GM21529 (cell line): ENCODE measurements around the gene IL4R.
"Not testable (repeated sequence)": the region's sequence is repeated elsewhere in the genome, so short reads cannot be mapped to it uniquely, and the experiment has no call there.

ENCODE experiments used
- ATAC-seq: cut with Tn5 transposase; IDR thresholded peaks from one replicate; pipeline ENCODE4 v1.9.1; 2021; ENCODE audit not compliant: unreplicated experiment

The IL4R gene

DNA sequence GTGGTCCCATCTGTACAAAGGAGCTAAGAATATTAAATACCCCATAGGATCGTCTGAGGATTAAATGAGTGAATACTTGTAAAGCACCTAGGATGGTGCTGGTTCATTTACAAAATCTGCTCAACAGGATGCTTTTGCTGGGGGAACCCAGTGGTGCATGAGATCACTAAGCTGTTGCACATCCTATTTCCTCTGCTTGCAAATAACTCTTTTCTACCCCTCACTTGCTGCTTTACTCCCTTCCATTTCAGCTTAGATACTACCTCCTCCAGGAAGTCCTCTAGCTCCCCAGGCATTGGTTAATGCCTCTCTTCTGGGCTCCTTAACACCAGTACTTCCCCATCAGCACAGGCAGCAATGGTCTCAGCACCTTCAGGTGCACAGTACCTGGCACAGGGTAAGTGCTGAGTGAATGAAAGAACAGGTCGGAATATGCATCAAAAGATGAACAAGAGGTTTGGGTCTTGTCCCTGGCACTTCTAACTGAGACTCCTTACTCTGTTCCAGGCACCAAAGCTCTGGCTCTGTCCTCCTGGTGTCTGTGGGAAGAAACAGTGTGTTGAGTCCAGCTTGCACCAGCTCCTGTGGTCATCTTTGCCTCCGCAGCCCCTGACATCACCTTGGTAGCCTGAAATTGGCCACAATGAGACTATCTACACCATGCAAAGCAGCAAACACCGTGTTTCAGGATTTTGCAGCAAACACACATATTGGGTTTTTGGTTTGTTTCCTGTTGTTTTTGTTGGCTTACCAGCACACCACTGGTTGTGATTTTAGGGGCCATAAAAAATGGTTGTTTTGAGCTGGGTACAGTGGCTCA is 64.1 kb downstream of the IL4R start:
- ATAC-seq: no peak

DNA sequence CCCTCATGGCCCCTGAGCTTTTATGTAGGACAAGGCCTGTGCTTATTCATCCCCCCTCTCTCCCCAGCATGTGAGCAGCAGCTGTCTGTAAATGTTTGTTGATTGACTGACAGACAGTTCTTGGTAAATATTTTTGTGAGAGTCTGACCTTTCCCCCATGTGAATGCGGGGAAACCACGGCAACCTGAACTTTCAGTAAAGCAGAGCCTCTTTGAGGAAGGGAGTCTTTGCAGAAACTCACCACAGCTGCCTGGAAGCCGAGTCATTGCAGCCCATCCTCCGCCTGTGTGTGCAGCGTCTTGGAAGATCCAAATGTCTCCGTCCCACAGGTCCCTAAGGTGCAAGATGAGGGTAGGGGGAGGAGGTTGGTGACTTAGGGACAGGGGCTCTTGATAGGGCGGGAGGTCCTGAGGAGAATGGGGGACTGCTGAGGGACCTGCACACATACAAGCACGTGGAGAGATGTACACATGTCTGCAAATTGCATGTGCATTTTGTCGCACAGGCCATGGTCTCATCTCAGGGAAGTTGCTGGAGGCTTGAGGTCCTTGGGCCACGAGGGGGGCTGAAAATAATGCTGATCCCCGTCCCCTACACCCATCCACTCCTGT is 65.2 kb downstream of the IL4R start:
- ATAC-seq: no peak

DNA sequence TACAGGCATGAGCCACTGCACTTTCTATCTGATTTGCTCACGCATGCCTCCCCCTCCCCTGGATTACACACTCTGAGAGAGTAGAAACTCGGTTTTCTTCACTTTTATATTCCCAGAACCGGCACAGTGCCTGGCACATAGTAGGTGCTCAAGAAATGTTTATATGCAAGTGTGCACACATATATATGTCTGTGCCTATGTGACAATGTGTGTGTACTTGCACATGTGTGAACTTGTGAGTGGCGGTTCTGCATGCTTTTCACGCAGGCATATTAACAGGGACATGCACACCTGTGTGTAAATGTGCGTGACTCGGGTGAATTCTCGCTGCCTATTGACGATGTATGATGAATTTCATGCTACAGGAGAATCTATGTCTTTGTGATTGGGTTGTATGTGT is 66.1 kb downstream of the IL4R start:
- ATAC-seq: no peak

DNA sequence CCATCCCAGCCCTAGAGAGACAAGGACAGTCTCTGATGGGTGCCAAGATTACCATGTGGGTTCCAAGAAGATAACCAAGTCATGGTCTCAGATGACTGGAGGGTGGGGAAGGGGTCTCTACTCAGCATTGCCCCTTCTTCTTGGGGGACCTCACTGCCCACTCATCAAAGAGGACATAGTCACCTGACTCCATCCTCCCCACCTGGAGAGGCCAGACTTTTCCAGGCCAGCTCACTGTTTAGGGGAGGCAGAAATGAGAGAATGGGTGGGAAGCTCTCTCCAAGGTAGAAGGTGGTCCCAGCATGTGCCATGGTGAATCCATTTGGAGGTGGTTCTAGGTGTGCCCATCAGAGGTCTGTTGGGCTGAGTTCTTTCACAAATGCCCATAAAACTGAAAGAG is 67.5 kb downstream of the IL4R start:
- ATAC-seq: no peak

DNA sequence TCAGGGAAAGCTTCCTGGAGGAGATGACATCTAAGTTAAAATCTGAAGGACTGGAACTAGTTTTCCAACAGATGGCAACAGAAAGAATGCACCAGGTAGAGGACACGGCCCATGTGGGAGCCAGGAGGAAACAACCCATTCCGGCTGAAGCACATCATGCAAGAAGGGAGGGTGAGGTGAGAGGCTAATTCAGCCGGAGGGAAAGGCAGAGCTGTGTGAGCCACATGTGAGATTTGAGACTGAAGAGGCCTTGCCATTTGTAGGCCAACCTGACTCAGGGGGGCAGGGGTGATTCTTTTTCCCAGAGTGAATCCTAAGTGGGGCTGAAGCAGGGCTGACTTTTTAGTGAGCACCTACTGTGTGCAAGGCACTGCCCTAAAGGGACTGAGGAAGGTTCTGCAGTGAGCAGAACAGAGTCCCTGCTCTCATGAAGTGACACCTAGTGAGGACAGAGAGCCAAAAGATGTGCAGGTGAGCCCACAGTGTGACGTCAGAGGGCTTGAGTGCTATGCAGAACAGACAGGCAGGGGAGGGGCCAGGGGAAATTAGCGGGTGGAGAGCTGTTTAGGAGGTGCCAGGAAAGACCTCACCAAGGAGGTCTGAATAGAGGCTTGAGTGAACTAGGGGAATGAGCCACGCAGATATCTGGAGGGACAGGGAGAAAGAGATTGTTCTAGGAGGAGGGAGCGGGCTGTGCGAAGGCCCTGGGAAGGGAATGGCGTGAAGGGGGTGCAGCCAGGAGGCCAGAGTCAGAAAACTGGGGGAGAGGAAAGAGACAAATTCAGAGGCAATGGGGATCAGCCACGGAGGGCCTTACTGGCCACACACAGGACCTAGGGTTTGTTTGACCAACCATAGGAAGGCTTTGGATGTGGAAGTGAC is 68.4 kb downstream of the IL4R start:
- no peak for ATAC-seq

DNA sequence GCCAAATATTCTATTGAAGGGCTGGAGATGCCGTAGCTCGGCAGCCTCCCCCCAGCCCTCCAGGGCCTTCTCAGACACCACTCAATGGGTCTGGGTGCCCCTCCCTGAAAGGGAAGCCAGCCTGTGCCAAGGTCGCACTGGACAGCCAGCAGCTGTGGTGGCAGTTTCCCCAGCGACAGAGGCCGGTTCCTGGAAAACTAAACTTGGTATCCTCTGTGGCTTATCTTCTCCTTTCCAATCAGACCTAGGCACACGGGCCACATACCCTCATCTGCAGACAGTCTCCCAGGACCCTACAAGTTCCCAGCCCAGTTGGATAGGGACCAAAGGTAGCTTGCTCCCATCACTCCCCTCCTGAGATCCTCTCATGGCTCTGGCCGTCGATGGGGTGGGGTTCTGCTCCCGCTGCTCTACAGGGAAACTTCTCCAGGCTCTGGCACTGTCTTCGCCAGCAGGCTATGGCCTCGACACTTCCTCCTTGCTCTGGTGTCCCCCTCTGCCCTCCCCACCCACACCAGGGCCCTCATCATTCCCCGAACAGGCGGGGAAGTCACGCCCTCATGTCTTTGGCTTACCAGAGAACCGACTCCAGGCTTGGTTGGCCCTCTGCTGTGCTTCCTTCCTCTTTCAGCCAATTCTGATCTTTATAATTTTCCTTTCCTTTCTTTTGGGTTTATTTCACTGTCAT is 69.9 kb downstream of the IL4R start:
- no peak for ATAC-seq

DNA sequence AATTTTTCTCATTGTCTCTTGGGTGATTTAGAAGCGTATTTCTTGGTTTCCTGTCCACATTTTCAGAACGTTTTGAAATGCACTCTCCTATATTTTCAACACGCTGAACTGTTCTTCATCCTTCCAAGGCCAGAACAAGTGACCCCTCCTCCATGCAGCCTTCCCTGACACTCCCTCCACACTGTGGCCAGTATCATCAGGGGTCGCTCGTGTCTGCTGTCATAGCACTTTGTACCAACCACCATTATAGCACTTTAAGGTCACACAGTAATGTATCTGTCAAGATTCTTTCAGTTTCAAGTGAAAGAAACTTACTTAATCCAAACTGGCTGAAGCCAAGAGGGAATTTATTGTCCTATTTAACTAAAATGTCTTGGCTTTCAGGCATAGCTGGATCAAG is 70.7 kb downstream of the IL4R start:
- ATAC-seq: no peak

DNA sequence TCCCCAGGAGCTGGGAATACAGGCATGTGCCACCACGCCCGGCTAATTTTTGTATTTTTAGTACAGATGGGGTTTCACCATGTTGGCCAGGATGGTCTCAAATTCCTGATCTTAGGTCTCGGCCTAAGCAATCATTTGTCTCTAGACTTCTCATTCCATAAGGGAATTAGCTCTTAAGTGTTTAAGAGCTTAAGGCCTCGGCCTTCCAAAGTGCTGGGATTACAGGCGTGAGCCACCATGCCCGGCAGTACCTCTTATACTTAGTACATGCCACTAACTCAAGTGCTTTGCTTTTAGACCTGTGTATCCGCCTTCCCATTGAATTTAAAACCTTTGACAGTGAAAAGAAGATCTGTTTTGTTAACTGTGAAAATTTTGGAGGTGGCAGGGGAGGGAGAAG is 71.6 kb downstream of the IL4R start:
- no peak for ATAC-seq

DNA sequence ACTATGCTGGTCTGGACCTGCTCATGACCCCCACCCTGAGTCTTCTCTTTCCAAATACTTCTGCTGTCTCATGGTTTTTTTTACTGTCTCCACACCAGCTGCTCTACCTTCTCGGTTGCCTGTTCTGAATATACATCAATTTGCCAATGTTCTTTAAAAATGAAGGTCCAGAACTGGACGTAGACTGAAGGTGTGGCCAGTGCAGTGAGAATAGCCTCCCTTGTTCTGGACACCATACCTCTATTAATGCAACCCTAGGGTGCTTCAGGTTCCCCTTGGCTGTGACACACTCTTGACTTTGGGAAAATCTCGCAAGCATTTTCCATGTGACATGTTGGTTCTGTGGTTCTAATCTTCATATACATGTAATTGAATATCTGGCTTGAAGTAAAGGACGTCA is 72.9 kb downstream of the IL4R start:
- ATAC-seq: no peak

DNA sequence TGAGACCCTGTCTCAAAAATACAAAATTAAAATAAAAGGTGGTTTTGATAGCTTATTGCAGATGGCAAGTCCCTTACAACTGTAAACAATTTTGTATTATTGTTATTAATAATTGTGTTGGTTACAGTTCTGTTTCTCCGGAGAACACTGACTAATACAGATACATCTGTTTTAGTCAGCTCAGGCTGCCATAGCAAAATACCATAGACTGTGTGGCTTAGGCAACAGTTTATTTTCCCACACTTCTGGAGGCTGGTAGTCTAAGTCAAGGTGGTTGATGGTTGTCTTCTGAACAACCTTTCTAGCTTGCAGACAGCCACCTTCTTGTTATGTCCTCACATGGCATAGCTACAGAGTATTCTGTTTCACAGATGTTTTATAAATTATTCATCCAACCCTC is 74.0 kb downstream of the IL4R start:
- ATAC-seq: peak; percentile 86

DNA sequence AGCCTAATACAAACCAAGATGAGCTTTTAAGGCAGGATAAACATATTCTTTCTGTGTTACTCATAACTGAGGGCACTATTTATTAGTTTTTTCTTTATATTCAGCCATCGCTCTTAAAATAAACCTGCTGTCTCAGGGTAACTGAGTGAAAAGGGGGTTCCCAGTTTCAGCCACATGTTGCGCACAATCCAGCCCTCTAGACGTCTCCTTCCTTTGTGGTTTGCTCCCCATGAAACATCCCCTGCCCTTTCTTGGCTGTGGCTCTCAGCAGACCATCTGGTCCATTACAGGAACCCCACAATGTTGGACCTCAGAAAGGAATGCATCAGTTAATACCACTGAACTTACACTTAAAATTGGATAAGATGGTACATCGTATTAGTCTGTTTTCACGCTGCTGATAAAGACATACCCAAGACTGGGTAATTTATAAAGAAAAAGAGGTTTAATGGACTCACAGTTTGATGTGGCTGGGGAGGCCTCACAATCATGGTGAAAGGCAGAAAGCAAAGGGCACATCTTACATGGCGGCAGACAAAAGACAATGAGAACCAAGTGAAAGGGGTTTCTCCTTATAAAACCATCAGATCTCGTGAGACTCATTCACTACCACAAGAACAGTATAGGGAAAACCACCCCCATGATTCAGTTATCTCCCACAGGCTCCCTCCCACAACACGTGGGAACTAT is 75.6 kb downstream of the IL4R start:
- no peak for ATAC-seq

DNA sequence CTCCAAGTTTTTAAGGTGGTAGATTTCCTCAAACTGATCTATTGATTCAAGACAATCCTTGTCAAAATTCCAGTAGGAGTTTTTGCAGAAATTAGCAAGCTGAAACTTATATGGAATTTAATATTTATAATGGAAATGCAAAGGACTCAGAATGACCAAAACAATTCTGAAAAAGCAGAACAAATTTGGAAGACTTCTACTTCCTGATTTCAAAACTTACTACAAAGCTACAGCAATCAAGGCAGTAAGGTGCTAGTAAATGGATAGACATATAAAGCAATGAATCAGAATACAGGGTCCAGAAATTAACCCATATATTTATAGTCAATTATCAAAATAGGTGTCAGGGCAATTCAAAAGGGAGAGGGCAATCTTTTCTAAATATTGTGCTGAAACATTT is 76.4 kb downstream of the IL4R start:
- no peak for ATAC-seq

DNA sequence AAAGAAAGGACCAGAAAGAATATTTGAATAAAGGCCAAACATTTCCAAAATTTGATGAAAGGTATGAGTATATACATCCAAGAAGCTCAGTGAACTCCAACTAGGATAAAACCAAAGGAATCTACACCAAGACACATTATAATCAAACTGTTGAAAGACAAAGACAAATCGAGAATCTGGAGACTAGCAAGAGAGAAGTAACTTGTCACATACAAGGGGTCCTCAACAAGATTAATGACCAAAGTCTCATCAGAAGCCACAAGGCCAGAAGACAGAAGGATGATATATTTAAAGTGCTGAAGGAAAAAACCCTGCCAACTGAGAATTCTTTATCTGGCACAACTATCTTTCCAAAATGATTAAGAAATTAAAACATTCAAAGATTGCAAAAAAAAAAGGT is 78.9 kb downstream of the IL4R start:
- no peak for ATAC-seq

DNA sequence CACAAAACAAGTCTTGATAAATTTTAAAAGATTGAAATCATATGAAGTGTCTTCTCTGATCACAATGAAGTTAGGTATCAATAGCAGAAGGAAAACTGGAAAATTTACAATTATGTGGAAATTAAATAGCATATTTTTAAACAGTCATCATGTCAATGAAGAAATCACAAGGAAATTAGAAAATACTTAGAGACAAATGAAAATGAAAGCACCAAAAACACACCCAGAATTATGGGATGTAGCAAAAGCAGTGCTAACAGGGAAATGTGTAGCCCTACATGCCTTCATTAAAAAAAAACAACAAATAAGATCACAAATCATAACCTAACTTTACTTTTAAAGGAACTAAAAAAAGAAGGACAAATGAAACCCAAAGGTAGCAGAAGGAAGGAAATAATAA is 80.7 kb downstream of the IL4R start:
- ATAC-seq: no peak

DNA sequence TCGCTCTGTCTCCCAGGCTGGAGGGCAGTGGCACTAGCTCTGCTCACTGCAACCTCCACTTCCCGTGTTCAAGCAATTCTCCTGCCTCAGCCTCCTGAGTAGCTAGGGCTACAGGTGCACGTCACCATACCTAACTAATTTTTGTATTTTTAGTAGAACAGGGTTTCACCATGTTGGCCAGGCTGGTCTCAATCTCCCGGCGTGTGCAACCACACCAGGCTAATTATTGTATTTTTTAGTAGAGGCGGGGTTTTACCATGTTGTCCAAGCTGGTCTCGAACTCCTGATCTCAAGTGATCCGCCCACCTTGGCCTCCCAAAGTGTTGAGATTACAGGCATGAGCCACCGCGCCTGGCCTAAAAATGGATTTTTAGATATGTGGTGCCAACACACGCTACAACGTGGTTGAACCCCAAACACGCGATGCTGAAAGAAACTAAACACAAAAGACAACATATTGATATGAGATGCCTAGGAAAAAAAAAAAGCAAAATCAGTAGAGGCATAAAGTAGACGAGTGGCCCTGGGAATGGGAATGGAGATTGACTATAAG is 84.6 kb downstream of the IL4R start:
- not testable (repeated sequence) for ATAC-seq

DNA sequence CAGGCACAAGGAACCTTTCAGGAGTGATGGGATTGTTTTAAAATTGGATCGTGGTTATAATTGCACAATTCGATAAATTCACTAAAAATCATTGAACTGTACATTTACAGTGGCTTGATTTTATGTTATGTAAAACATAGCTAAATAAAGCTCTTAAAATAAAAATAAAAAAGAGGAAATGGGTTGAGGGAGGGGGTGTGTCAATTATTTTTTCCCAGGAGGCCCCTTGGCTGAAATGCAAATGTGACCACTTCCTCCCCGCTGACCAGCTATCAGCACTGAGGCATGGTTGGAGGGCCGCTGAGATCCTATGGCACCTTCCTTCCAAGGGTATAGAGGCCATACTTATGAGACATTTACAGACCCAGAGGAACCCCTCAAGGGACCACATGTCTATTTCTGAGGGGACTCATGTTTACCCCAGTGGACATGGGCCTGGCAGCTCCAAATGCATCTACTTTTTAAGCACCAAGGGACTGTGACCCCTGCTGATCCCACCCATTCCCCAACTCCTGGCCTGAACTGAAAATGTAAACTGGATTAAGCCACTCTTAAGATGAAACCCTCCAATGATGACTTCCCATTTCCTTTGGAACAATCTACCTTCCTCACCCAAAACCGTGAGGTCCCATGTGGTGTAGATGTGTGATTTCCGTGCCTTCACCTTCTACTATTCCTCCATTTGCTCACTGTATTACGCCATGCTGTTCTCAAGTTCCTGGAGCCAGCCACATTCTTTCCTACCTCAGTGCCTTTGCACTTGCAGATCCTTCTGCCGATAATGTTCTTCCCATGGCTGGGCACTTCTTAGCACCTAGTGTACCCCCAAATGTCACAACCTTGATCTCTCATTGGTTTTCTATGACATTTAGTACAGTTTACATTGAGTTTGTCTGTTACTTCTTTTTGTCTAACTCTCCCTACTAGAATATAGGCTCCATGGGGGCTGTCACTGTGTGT is 85.4 kb downstream of the IL4R start:
- ATAC-seq: peak; percentile 31

DNA sequence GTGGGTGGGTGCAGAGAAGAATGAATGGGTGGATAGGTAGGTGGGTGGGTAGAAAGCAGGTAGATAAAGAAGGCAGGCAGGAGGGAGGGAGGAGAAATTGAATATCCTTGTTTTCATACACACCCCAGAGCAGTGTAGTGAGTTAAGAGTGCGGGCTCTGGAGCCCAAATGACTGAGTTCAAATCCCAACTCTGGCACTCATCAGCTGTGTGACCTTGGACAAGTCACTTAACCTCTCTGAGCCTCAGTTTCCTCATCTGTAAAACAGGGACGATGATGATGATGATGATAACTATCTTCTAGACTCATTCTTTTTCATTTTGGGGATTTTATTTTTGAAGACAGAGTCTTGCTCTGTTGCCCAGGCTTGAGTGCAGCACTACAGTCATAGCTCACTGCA is 86.2 kb downstream of the IL4R start:
- no peak for ATAC-seq

DNA sequence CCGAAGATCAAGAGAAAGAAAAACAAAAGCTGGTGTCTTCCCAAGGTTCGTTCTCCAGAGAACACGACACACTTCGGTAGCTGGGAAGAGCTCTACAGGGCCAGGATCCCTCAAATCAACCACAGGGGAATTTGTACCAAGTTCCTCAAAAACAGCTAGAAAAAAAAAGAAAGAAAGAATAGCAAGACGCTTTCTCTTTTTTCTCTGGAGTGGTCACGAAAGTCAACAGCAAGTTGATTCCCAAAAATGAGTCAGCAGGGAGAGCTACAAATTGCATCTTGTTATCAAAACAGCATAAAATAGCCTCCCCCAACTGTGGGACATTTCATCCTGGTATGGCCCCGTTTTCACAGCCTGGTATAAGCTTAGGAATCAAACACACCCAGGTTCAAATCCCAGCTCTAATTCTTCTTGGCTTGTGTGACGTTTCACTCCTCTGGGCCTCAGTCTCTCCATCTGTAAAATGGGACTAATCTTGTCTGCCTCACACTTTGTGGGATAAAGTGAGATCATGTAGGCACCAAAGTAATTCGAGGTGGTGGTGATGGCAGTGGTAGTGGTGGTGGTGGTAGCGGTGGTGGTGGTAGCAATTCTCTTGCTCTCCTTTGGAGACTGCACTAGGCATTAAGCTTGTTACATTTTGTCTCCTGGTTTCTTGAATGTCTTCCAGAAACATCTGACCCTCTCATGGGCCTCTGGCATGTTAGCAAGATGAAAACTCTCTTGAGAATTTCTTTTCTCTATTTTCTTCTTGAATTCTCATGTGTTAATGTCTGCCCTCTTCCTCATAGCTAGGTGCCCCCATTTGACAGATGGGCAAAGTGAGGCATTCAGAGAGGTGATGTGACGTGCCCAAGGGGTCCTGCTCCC is 87.2 kb downstream of the IL4R start:
- ATAC-seq: no peak
